AG04450 (cell line): ENCODE data around the gene TEDC1. TPM values are rescaled to one million over a fixed set of nuclear protein-coding genes. Genes with fewer than 3 reads are reported as not detected.
A peak's percentile ranks its signal among the peaks of the same experiment; 100 is the strongest.

Experiments used
- CTCF ChIA-PET: fragments of 300-600, 350-600 bp; formaldehyde crosslinking; extraction: SDS; loops from one replicate; lab custom pipeline; 2022; ENCODE audit warnings: antibody characterized with exemption, inconsistent platforms; lab: Charles Lee
- POLR2A ChIA-PET: fragments of 350-600 bp; formaldehyde crosslinking; extraction: SDS; loops from one replicate; lab custom pipeline; 2021; ENCODE audit warnings: antibody characterized with exemption, inconsistent platforms; lab: Yijun Ruan, JAX
- DNase-seq: peaks from one replicate; pipeline ENCODE4 v3.0.0-alpha.2; 2011; ENCODE audit warnings: low read depth, low spot score
- H3K27ac ChIP-seq: one replicate; pipeline ENCODE4 v1.5.1; 2012; ENCODE audit warnings: low read depth, low read length, control low read depth
- H3K27me3 ChIP-seq: one replicate; pipeline ENCODE4 v1.6.0; 2012; ENCODE audit warnings: low read length; ENCODE audit not compliant: control insufficient read depth, insufficient read depth
- H3K4me3 ChIP-seq: 2 replicates; pipeline ENCODE4 v1.5.1; 2011; ENCODE audit warnings: mild to moderate bottlenecking, low read depth, low read length, control low read depth
- H3K9me3 ChIP-seq: 2 replicates; pipeline ENCODE4 v1.5.1; 2012; ENCODE audit warnings: low read length; ENCODE audit not compliant: control insufficient read depth, insufficient read depth
- CTCF ChIP-seq: IDR thresholded peaks from 2 replicates; pipeline ENCODE4 v1.5.1; 2011; ENCODE audit warnings: low read depth, low read length, control low read depth, inconsistent platforms
- polyA plus RNA-seq: library from polyadenylated mRNA; depleted of rRNA; stranded (reverse); fragments of >200 nt; gene quantifications from 2 replicates; pipeline ENCODE4 v1.2.3, GENCODE V29; 2011

Gene TEDC1
- polyA plus RNA-seq, 1 experiment = 1.7 TPM

- POLR2A ChIA-PET = interaction anchor here (0.7 kb wide), 1 partner anchor 249 kb away, joined by 4 read pairs; no protein-coding TSS in a partner anchor
- H3K27ac ChIP-seq = no peak overlapping the region
- H3K9me3 ChIP-seq = no peaks in the 10 kb centered on the region
- no peak overlapping the region for H3K4me3 ChIP-seq
- peaks cover 7% of the 10 kb centered on the region for H3K27me3 ChIP-seq
- no peak for DNase-seq
- no peak for TF ChIP-seq CTCF
- CTCF ChIA-PET = no interaction called here
These were observed 29.1 kb downstream of the TEDC1 start for GRCh38 chr14:105519946-105520698.

- H3K27me3 ChIP-seq = peaks cover 3% of the 10 kb centered on the region
- H3K27ac ChIP-seq = no peak overlapping the region
- CTCF ChIA-PET = interaction anchor here (0.5 kb wide), 1 partner anchor 97 kb away, joined by 3 read pairs; no protein-coding TSS in a partner anchor
- DNase-seq = no peak
- H3K4me3 ChIP-seq = no peak overlapping the region
- POLR2A ChIA-PET = no interaction called here
- peaks cover 3% of the 10 kb centered on the region; the same call in 1 of the 2 replicates for H3K9me3 ChIP-seq
- no peak for TF ChIP-seq CTCF
These were observed 34.3 kb downstream of the TEDC1 start for GRCh38 chr14:105525326-105525725.

- H3K27ac ChIP-seq = no peak within 1 kb of the TSS
- H3K9me3 ChIP-seq = peaks cover 3% of the 10 kb centered on the region; the same call in 1 of the 2 replicates
- POLR2A ChIA-PET = no interaction called here
- H3K4me3 ChIP-seq = peak within 1 kb of the TSS; percentile 59
- CTCF ChIA-PET = no interaction called here
- peaks cover 3% of the 10 kb centered on the region for H3K27me3 ChIP-seq
- DNase-seq = no peak
- no peak for TF ChIP-seq CTCF
These were observed 35.1 kb downstream of the TEDC1 start, which contains the start of gene TMEM121 for GRCh38 chr14:105525861-105526775. Gene TMEM121 (plus strand): TSS chr14:105526583. CDS start chr14:105528835, 2,252 bp downstream.

DNA sequence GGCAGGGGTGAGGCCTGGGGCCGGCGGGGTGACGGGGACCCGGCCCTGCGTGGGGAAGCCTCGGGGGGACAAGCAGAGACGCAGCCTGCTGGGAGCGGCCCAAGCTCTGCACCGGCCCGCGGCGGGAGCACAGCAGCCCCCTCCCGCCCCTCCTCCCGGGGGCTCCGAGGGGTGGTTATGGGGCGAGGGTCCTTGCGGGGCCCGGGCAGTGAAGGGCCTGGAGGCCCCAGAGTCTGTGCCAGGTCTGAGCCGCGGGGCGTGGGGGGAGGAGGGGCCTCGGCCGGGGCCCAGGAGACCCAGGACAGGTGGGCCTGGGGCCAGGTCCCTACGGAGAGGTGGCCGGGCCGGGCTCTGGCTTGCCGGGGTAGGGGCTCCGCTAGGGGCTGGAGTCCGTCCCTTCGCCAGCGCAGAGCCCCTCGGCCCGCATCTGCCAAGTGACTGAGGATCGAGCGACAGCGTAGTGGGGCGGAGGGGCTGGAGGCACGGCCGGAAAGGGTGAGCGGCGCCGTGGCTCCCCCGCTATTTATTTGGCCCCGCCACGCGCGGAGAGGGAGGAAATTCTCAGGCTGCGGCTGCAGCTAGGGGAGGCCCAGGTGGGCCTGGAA, 35.8 kb downstream of the TEDC1 start:
- TF ChIP-seq CTCF = no peak
- POLR2A ChIA-PET = no interaction called here
- CTCF ChIA-PET = no interaction called here
- no peak for DNase-seq
- H3K4me3 ChIP-seq = peak overlapping the region; percentile 59
- no peak overlapping the region for H3K27ac ChIP-seq
- peaks cover 3% of the 10 kb centered on the region; the same call in 1 of the 2 replicates for H3K9me3 ChIP-seq
- peaks cover 3% of the 10 kb centered on the region for H3K27me3 ChIP-seq
